H9 (cell line): ENCODE data around the gene C1QL1. TPM values are rescaled to one million over a fixed set of nuclear protein-coding genes. Genes with fewer than 3 reads are reported as not detected.

ENCODE experiments used
- DNase-seq: peaks from one replicate; pipeline ENCODE4 v3.0.0-alpha.2; 2017
- H2AFZ ChIP-seq: one replicate; pipeline ENCODE4 v1.6.1; 2013; ENCODE audit warnings: mild to moderate bottlenecking, low read length, control low read depth, moderate library complexity
- H2AK5ac ChIP-seq: 2 replicates; pipeline ENCODE4 v1.6.1; 2013; ENCODE audit warnings: low read length, control low read depth, mixed read lengths; ENCODE audit not compliant: insufficient read length
- H2BK120ac ChIP-seq: one replicate; pipeline ENCODE4 v1.6.1; 2013; ENCODE audit warnings: low read depth, mild to moderate bottlenecking, low read length, control low read depth, inconsistent platforms; ENCODE audit not compliant: poor library complexity, severe bottlenecking
- H2BK12ac ChIP-seq: 2 replicates; pipeline ENCODE4 v1.6.1; 2013; ENCODE audit warnings: low read length, control low read depth, mixed read lengths, low read depth; ENCODE audit not compliant: insufficient read length
- H2BK15ac ChIP-seq: 2 replicates; pipeline ENCODE4 v1.6.1; 2013; ENCODE audit warnings: low read depth, low read length, control low read depth
- H2BK20ac ChIP-seq: one replicate; pipeline ENCODE4 v1.6.1; 2013; ENCODE audit warnings: low read depth, mild to moderate bottlenecking, low read length, control low read depth, inconsistent platforms; ENCODE audit not compliant: poor library complexity, severe bottlenecking
- H2BK5ac ChIP-seq: 2 replicates; pipeline ENCODE4 v1.6.1; 2013; ENCODE audit warnings: low read length, control low read depth, mixed read lengths; ENCODE audit not compliant: insufficient read length
- H3K14ac ChIP-seq: 2 replicates; pipeline ENCODE4 v1.6.1; 2013; ENCODE audit warnings: low read length, control low read depth; ENCODE audit not compliant: insufficient read depth
- H3K18ac ChIP-seq: 2 replicates; pipeline ENCODE4 v1.6.1; 2013; ENCODE audit warnings: low read depth, mild to moderate bottlenecking, mixed read lengths, low read length, control low read depth; ENCODE audit not compliant: insufficient read length
- H3K23ac ChIP-seq: 2 replicates; pipeline ENCODE4 v1.6.1; 2013; ENCODE audit warnings: low read length, control low read depth, mixed read lengths, low read depth; ENCODE audit not compliant: insufficient read length
- H3K23me2 ChIP-seq: 2 replicates; pipeline ENCODE4 v1.6.1; 2013; ENCODE audit warnings: low read depth, mild to moderate bottlenecking, mixed read lengths, low read length, control low read depth; ENCODE audit not compliant: insufficient read length, poor library complexity, severe bottlenecking
- H3K27ac ChIP-seq: 2 replicates; pipeline ENCODE4 v1.5.1; 2013; ENCODE audit warnings: low read length, control low read depth, mixed read lengths, low read depth; ENCODE audit not compliant: insufficient read length
- H3K27me3 ChIP-seq: 2 replicates; pipeline ENCODE4 v1.6.1; 2013; ENCODE audit warnings: low read length, control low read depth, inconsistent platforms; ENCODE audit not compliant: insufficient read depth
- H3K4ac ChIP-seq: 2 replicates; pipeline ENCODE4 v1.6.1; 2013; ENCODE audit warnings: low read depth, mild to moderate bottlenecking, control low read depth, inconsistent platforms, low read length, moderate library complexity
- H3K4me1 ChIP-seq: 2 replicates; pipeline ENCODE4 v1.6.1; 2013; ENCODE audit warnings: low read length, control low read depth, inconsistent platforms; ENCODE audit not compliant: insufficient read depth
- H3K4me2 ChIP-seq: 2 replicates; pipeline ENCODE4 v1.6.1; 2013; ENCODE audit warnings: low read length, control low read depth, mixed read lengths; ENCODE audit not compliant: insufficient read length, insufficient read depth
- H3K56ac ChIP-seq: 2 replicates; pipeline ENCODE4 v1.6.1; 2013; ENCODE audit warnings: low read depth, mild to moderate bottlenecking, mixed read lengths, low read length, control low read depth; ENCODE audit not compliant: insufficient read length
- H3K79me1 ChIP-seq: 2 replicates; pipeline ENCODE4 v1.6.1; 2013; ENCODE audit warnings: low read depth, mild to moderate bottlenecking, moderate library complexity, low read length, control low read depth, inconsistent platforms; ENCODE audit not compliant: insufficient read depth, poor library complexity, severe bottlenecking
- H3K79me2 ChIP-seq: 2 replicates; pipeline ENCODE4 v1.6.1; 2013; ENCODE audit warnings: low read length, control low read depth, inconsistent platforms; ENCODE audit not compliant: insufficient read depth
- H3K9ac ChIP-seq: 2 replicates; pipeline ENCODE4 v1.6.1; 2013; ENCODE audit warnings: low read length, control low read depth, mixed read lengths; ENCODE audit not compliant: insufficient read length; ENCODE audit errors: extremely low read depth
- H3K9me3 ChIP-seq: one replicate; pipeline ENCODE4 v1.6.1; 2013; ENCODE audit warnings: low read depth, low read length, inconsistent platforms; ENCODE audit not compliant: control insufficient read depth
- H3T11ph ChIP-seq: one replicate; pipeline ENCODE4 v1.6.1; 2013; ENCODE audit warnings: mild to moderate bottlenecking, low read length, control low read depth, inconsistent platforms
- H4K20me1 ChIP-seq: one replicate; pipeline ENCODE4 v1.6.1; 2013; ENCODE audit not compliant: control insufficient read depth, insufficient read length, insufficient read depth
- H4K5ac ChIP-seq: 2 replicates; pipeline ENCODE4 v1.6.1; 2013; ENCODE audit warnings: low read depth, mild to moderate bottlenecking, mixed read lengths, low read length, control low read depth; ENCODE audit not compliant: insufficient read length
- H4K8ac ChIP-seq: replicated peaks from 2 replicates; pipeline ENCODE4 v1.6.1; 2013; ENCODE audit warnings: low read length, control low read depth, mixed read lengths, low read depth; ENCODE audit not compliant: insufficient read length
- H4K91ac ChIP-seq: 2 replicates; pipeline ENCODE4 v1.6.1; 2013; ENCODE audit warnings: low read depth, mild to moderate bottlenecking, moderate library complexity, mixed read lengths, low read length, control low read depth; ENCODE audit not compliant: insufficient read length
- H3K27ac Mint-ChIP-seq, 3 experiments: 2 replicates in 2 of 3; 3 replicates in 1 of 3; pipeline ENCODE4 v1.8.0; 2020 to 2021; ENCODE audit warnings: mixed read lengths in 3 of 3, mild to moderate bottlenecking in 1 of 3, moderate library complexity in 1 of 3
- H3K27me3 Mint-ChIP-seq: 2 replicates; pipeline ENCODE4 v1.8.0; 2021; ENCODE audit warnings: low read depth, mild to moderate bottlenecking, moderate library complexity, mixed read lengths
- H3K36me3 Mint-ChIP-seq, 3 experiments: 2 replicates in 2 of 3; 3 replicates in 1 of 3; pipeline ENCODE4 v1.8.0; 2020 to 2021; ENCODE audit warnings: low read depth in 3 of 3, mixed read lengths in 3 of 3; ENCODE audit not compliant: insufficient read depth in 1 of 3
- H3K4me1 Mint-ChIP-seq, 2 experiments: 2 replicates each; pipeline ENCODE4 v1.8.0; 2020; ENCODE audit warnings: mixed read lengths in 2 of 2
- H3K4me3 Mint-ChIP-seq, 2 experiments: 2 replicates in 1 of 2; 3 replicates in 1 of 2; pipeline ENCODE4 v1.8.0; 2020 to 2021; ENCODE audit warnings: mild to moderate bottlenecking in 2 of 2, mixed read lengths in 2 of 2, moderate library complexity in 1 of 2
- H3K9me3 Mint-ChIP-seq, 2 experiments: 2 replicates in 1 of 2; 3 replicates in 1 of 2; pipeline ENCODE4 v1.8.0; 2020; ENCODE audit warnings: mild to moderate bottlenecking in 2 of 2, mixed read lengths in 2 of 2, moderate library complexity in 1 of 2
- CTCF ChIP-seq: fragments of 200-600 bp; sonication (generic); conservative IDR thresholded peaks from 3 replicates; pipeline ENCODE4 v1.8.0; 2021; ENCODE audit warnings: antibody characterized with exemption, mild to moderate bottlenecking
- WGBS: extraction: QIAGEN DNeasy Blood & Tissue Kit; methylation state at CpG from one replicate; pipeline ENCODE4 v1.1.7; 2013; ENCODE audit warnings: missing lambda C conversion rate, low lambda C conversion rate, mixed read lengths; ENCODE audit not compliant: insufficient read length; ENCODE audit errors: extremely low coverage; 5-methylcytosine and 5-hydroxymethylcytosine counted together
- total RNA-seq: library from RNA; stranded (reverse); gene quantifications from 2 replicates; pipeline ENCODE4 v1.2.1, GENCODE V29; 2021

The C1QL1 gene
- total RNA-seq, 1 experiment from 2014 or later: 6.0 TPM

GRCh38 chr17:44922746-44923470 is 45.2 kb downstream of the C1QL1 start:
- Histone ChIP-seq H4K8ac (no peak overlapping the region), H3K23me2 (no peaks in the 10 kb centered on the region), H3K23ac (no peak overlapping the region), H4K20me1 (no peaks in the 10 kb centered on the region), H3K27me3 (0 out of 2 replicates have a peak, but pooled peaks cover 2% of the 10 kb centered on the region), H3K79me2 (no peaks in the 10 kb centered on the region), H2BK12ac (no peak overlapping the region), H2BK120ac (no peak overlapping the region), H2BK15ac (no peak overlapping the region), H3K27ac (no peak overlapping the region), H2BK20ac (no peak overlapping the region), H4K91ac (no peak overlapping the region), H3K14ac (no peak overlapping the region), H2AFZ (no peak overlapping the region), H2BK5ac (no peak overlapping the region), H3K56ac (no peak overlapping the region), H3K9me3 (no peaks in the 10 kb centered on the region), H3K18ac (no peak overlapping the region), H2AK5ac (no peak overlapping the region), H3K4me1 (peaks cover 7% of the 10 kb centered on the region; the same call in 1 of the 2 replicates), H3K79me1 (no peaks in the 10 kb centered on the region), H3K4ac (no peak overlapping the region), H4K5ac (no peak overlapping the region), H3K9ac (no peak overlapping the region), H3K4me2 (no peak overlapping the region), H3T11ph (no peak overlapping the region)
- DNase-seq: no peak
- no CpG with 5 or more reads among the region's 19 CpGs for WGBS
- Mint-ChIP-seq H3K27me3 (peaks cover 19% of the 10 kb centered on the region), H3K4me3 (no peak overlapping the region; a peak in 1 of 5 replicates), H3K4me1 (peaks cover 17 to 32% of the 10 kb centered on the region in 2 experiments), H3K36me3 (peaks cover 16 to 29% (median 24%) of the 10 kb centered on the region in 3 experiments), H3K27ac (no peak overlapping the region), H3K9me3 (no peaks in the 10 kb centered on the region)
- TF ChIP-seq CTCF: no peak
